MM.1S (cell line): ENCODE results near the gene MTA3.

ENCODE experiments used
- CTCF ChIP-seq: fragments of 300-600 bp; sonication (generic); IDR thresholded peaks from 2 replicates; pipeline ENCODE4 v1.5.1; 2016; ENCODE audit warnings: antibody characterized with exemption, low read length, mixed read lengths
- EZH2 ChIP-seq: fragments of 300-600 bp; sonication (generic); optimal IDR thresholded peaks from 2 replicates; pipeline ENCODE3; 2017; ENCODE audit warnings: low read depth, mild to moderate bottlenecking, antibody characterized with exemption, low read length, mixed read lengths
- EZH2phosphoT487 ChIP-seq: fragments of 300-600 bp; sonication (generic); IDR thresholded peaks from 2 replicates; pipeline ENCODE4 v1.6.1; 2018; ENCODE audit warnings: antibody characterized with exemption, low read length

GRCh38 chr2:42673989-42674579 lies 105.7 kb downstream of the MTA3 start:
- TF ChIP-seq CTCF (no peak), EZH2phosphoT487 (no peak), EZH2 (no peak)
